ENCODE measurements around the gene AMBP.
"Not testable (repeated sequence)": the region's sequence is repeated elsewhere in the genome, so short reads cannot be mapped to it uniquely, and the experiment has no call there.

Gene AMBP

GRCh38 chr9:114050226-114050568, 27.9 kb downstream of the AMBP start:
- DNase-seq: no peak

- no peak for DNase-seq
Observed at GRCh38 chr9:114049441-114050225, 28.5 kb downstream of the AMBP start.

GRCh38 chr9:114048533-114049415, 29.3 kb downstream of the AMBP start:
- no peak for DNase-seq

GRCh38 chr9:114047717-114048116, 30.4 kb downstream of the AMBP start:
- DNase-seq: peak; percentile 6

GRCh38 chr9:114046875-114047274, 31.2 kb downstream of the AMBP start:
- no peak for DNase-seq

- no peak for DNase-seq
Observed at GRCh38 chr9:114046237-114046755, 31.8 kb downstream of the AMBP start.

- DNase-seq: not testable (repeated sequence)
Observed at GRCh38 chr9:114043660-114044059, 34.4 kb downstream of the AMBP start.

- DNase-seq: no peak
Observed at GRCh38 chr9:114039484-114039883, 38.6 kb downstream of the AMBP start.

- DNase-seq: no peak
Observed at GRCh38 chr9:114038724-114039313, 39.3 kb downstream of the AMBP start.

- DNase-seq: no peak
Observed at GRCh38 chr9:114037961-114038723, 40.0 kb downstream of the AMBP start.

GRCh38 chr9:114037249-114037648, 40.9 kb downstream of the AMBP start:
- DNase-seq: no peak

GRCh38 chr9:114035845-114036801, 42.0 kb downstream of the AMBP start:
- no peak for DNase-seq

- DNase-seq: no peak
Observed at GRCh38 chr9:114035221-114035844, 42.8 kb downstream of the AMBP start.

GRCh38 chr9:114034661-114035062, 43.4 kb downstream of the AMBP start:
- no peak for DNase-seq

GRCh38 chr9:114034196-114034595, 43.9 kb downstream of the AMBP start:
- DNase-seq: no peak

GRCh38 chr9:114033397-114034103, 44.5 kb downstream of the AMBP start:
- DNase-seq: no peak

- no peak for DNase-seq
Observed at GRCh38 chr9:114031948-114032840, 45.9 kb downstream of the AMBP start.

GRCh38 chr9:114031037-114031630, 47.0 kb downstream of the AMBP start:
- DNase-seq: no peak

GRCh38 chr9:114030364-114030763, 47.7 kb downstream of the AMBP start:
- no peak for DNase-seq

Data from NCI-H510A treated with DMSO at 0.1 percent for 48 hours (cell line).